Gastrocnemius medialis (tissue), 4 donors: ENCODE results near the gene MED13L. TPM values are rescaled to one million over a fixed set of nuclear protein-coding genes. Genes with fewer than 3 reads are reported as not detected.

Experiments used
- ATAC-seq, 2 donors: fragments of 150-250 bp; one replicate each; pipeline ENCODE4 v1.9.1; 2016
- DNase-seq, 2 donors: peaks; one replicate each; pipeline ENCODE4 v3.0.0-alpha.2; 2019
- H3K27ac ChIP-seq, 4 donors: fragments of 200-600 bp; sonication (generic); 1 replicate in 1 of 4; 2 replicates in 3 of 4; pipeline ENCODE4 v1.5.1; 2016 to 2018; ENCODE audit warnings: mild to moderate bottlenecking in 2 of 4, moderate library complexity in 1 of 4
- H3K27me3 ChIP-seq, 3 donors: fragments of 200-600 bp; sonication (generic) in 2 of 3; 1 replicate in 1 of 3; 2 replicates in 2 of 3; pipeline versions ENCODE4 v1.5.1 to v1.6.0; 2016 to 2019; ENCODE audit warnings: mild to moderate bottlenecking in 1 of 3, moderate library complexity in 1 of 3
- H3K36me3 ChIP-seq, 2 donors: fragments of 200-600 bp; sonication (generic) in 1 of 2; one replicate each; pipeline ENCODE4 v1.5.1; 2017 to 2018
- H3K4me1 ChIP-seq, 2 donors: fragments of 200-600 bp; sonication (generic) in 1 of 2; one replicate each; pipeline ENCODE4 v1.5.1; 2016 to 2017; ENCODE audit warnings: mild to moderate bottlenecking in 2 of 2
- H3K4me3 ChIP-seq, 4 donors: fragments of 200-600 bp; sonication (generic) in 3 of 4; 1 replicate in 1 of 4; 2 replicates in 3 of 4; pipeline ENCODE4 v1.5.1; 2016 to 2019; ENCODE audit warnings: mild to moderate bottlenecking in 2 of 4
- H3K9me3 ChIP-seq, 3 donors: fragments of 200-600 bp; sonication (generic) in 2 of 3; 1 replicate in 1 of 3; 2 replicates in 2 of 3; pipeline ENCODE4 v1.5.1; 2016 to 2019
- CTCF ChIP-seq, 5 experiments: fragments of 450-650 bp in 3 of 5; fragments of 200-600 bp in 2 of 5; sonication (generic) in 2 of 5; IDR thresholded peaks in 4 of 5; conservative IDR thresholded peaks in 1 of 5; 1 replicate in 4 of 5; 2 replicates in 1 of 5; pipeline ENCODE4 v1.5.1; 2016 to 2019; ENCODE audit warnings: antibody characterized with exemption in 5 of 5, mild to moderate bottlenecking in 3 of 5, moderate library complexity in 3 of 5
- POLR2A ChIP-seq, 2 donors: fragments of 450-650 bp; IDR thresholded peaks; one replicate each; pipeline ENCODE4 v1.6.1; 2017; ENCODE audit warnings: antibody characterized with exemption in 2 of 2, mild to moderate bottlenecking in 2 of 2, moderate library complexity in 2 of 2
- in situ Hi-C, 4 donors: fragments of 200-750 bp; cut with MboI; loops; one replicate each; pipeline versions ENCODE4 v1.15.0 to v1.8.0; 2017; ENCODE audit warnings: low sequenced_read_pairs in 4 of 4
- intact Hi-C: fragments of 100-400 bp; cut with DNase I; formaldehyde crosslinking; loops from one replicate; pipeline ENCODE4 v1.15.1; 2023; ENCODE audit warnings: low total_unique reads
- total RNA-seq, 4 donors: library from RNA; depleted of rRNA; stranded (reverse); fragments of >200 nt; gene quantifications; one replicate each; pipeline versions ENCODE4 v1.1.0 to v1.2.3, GENCODE V29; 2016

The MED13L gene
- total RNA-seq, 4 donors from 2014 or later = 59.5 to 92.6 (median 74.1) TPM

GRCh38 chr12:116078396-116078795 lies 199.1 kb downstream of the MED13L start:
- Histone ChIP-seq H3K9me3 (no peaks in the 10 kb centered on the region), H3K36me3 (no peaks in the 10 kb centered on the region), H3K4me1 (peaks cover 13 to 18% of the 10 kb centered on the region in 2 donors), H3K27ac (no peak overlapping the region), H3K4me3 (no peak overlapping the region), H3K27me3 (no peaks in the 10 kb centered on the region)
- in situ Hi-C loops = no loop called here
- DNase-seq = no peak
- no peak for ATAC-seq
- intact Hi-C loops = no loop called here
- TF ChIP-seq CTCF (IDR thresholded peaks at IDR 0.05 in 4 of 5, conservative IDR thresholded peaks at IDR 0.05 in 1 of 5) (no peak), POLR2A (IDR thresholded peaks at IDR 0.05) (no peak)

DNA sequence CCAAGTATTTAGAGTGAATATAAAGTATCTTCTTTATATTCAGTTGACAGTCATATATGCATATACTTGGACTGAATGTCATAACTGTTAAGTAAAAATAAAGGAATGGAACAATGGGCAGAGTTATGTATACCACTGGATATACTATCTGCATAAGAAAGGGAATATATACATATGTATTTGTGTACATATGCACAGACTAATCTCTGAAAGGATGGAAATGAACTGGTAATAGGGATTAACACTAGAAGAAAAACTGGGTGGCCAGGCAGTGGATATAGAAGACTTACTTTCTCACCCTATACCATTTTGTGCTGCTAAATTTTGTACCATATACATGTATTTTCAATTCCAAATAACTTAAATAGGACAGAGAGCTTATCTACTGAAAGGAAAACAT lies 200.1 kb downstream of the MED13L start:
- TF ChIP-seq POLR2A (IDR thresholded peaks at IDR 0.05) (no peak), CTCF (IDR thresholded peaks at IDR 0.05 in 4 of 5, conservative IDR thresholded peaks at IDR 0.05 in 1 of 5) (no peak)
- ATAC-seq = no peak
- H3K4me1 ChIP-seq = peaks cover 23 to 25% of the 10 kb centered on the region in 2 donors
- in situ Hi-C loops = no loop called here
- H3K36me3 ChIP-seq = no peaks in the 10 kb centered on the region
- H3K27ac ChIP-seq = no peak overlapping the region
- DNase-seq = no peak
- intact Hi-C loops = no loop called here
- no peaks in the 10 kb centered on the region for H3K27me3 ChIP-seq
- no peaks in the 10 kb centered on the region for H3K9me3 ChIP-seq
- H3K4me3 ChIP-seq = no peak overlapping the region

- no peaks in the 10 kb centered on the region for H3K36me3 ChIP-seq
- in situ Hi-C loops (no loop called here), intact Hi-C loops (no loop called here)
- H3K4me1 ChIP-seq = peaks cover 20 to 33% of the 10 kb centered on the region in 2 donors
- H3K9me3 ChIP-seq = no peaks in the 10 kb centered on the region
- H3K27ac ChIP-seq = no peak overlapping the region
- no peaks in the 10 kb centered on the region for H3K27me3 ChIP-seq
- TF ChIP-seq CTCF (IDR thresholded peaks at IDR 0.05 in 4 of 5, conservative IDR thresholded peaks at IDR 0.05 in 1 of 5) (no peak), POLR2A (IDR thresholded peaks at IDR 0.05) (no peak)
- no peak overlapping the region for H3K4me3 ChIP-seq
- DNase-seq = no peak
- no peak for ATAC-seq
Observed at GRCh38 chr12:116076399-116076798, 201.1 kb downstream of the MED13L start.

DNA sequence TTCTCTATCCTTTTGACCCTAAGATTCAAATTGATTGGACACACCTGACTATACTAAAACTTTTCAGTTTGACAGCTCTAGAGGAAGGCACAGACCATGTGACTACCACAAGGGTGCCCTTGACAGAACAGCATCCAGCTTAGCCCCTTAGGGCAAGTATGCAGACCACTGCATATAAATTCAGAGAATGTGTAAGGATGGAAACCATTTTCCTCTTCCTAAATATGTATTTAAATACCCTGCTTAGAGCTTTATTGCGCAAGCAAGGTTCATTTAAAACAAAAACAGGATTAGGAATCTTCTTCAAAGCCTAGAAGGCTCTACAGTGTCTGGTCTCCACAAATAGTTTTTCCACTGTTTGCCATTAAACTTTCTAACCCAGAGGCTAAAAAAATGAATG lies 202.8 kb downstream of the MED13L start:
- ATAC-seq (no peak), DNase-seq (no peak)
- no peak overlapping the region for H3K27ac ChIP-seq
- H3K36me3 ChIP-seq = no peaks in the 10 kb centered on the region
- TF ChIP-seq CTCF (IDR thresholded peaks at IDR 0.05 in 4 of 5, conservative IDR thresholded peaks at IDR 0.05 in 1 of 5) = no peak
- TF ChIP-seq POLR2A (IDR thresholded peaks at IDR 0.05) = no peak
- in situ Hi-C loops = no loop called here
- intact Hi-C loops = no loop called here
- H3K9me3 ChIP-seq = no peaks in the 10 kb centered on the region
- H3K4me1 ChIP-seq = peaks cover 35 to 48% of the 10 kb centered on the region in 2 donors
- no peak overlapping the region for H3K4me3 ChIP-seq
- H3K27me3 ChIP-seq = no peaks in the 10 kb centered on the region

DNA sequence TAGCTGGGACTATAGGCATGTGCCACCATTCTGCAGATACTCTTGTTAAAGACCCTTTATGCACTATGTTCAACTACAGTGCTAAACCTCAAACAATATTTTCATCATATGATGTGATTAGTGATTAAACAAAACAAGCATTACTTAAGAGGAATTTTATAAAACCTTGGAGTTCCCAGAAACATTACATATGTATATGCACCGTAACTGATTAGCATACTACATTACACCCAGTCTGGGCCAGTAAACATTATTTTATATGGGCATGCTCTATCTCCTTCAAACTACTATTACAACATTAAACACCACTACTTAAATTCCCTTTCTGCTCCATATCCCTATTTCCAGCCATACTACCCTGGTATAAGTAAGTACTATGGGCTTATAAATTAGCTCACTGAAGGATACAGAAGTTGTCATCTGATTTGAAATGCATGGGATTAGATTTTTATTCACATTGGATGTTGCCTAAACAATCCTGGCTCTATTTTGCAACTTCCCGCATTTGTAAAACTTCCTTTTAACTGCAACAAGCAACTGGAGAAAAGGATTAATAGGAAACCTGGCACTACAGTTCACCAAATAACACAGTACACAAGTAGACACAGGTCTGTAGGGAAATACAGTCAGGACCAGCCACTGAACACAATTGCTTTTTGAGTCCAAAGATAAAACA lies 205.8 kb downstream of the MED13L start:
- in situ Hi-C loops (no loop called here), intact Hi-C loops (no loop called here)
- peaks cover 63 to 77% of the 10 kb centered on the region in 2 donors for H3K4me1 ChIP-seq
- no peaks in the 10 kb centered on the region for H3K27me3 ChIP-seq
- no peaks in the 10 kb centered on the region for H3K9me3 ChIP-seq
- no peaks in the 10 kb centered on the region for H3K36me3 ChIP-seq
- DNase-seq = no peak
- H3K4me3 ChIP-seq = no peak overlapping the region
- H3K27ac ChIP-seq = no peak overlapping the region
- no peak for ATAC-seq
- TF ChIP-seq CTCF (IDR thresholded peaks at IDR 0.05 in 4 of 5, conservative IDR thresholded peaks at IDR 0.05 in 1 of 5) (no peak), POLR2A (IDR thresholded peaks at IDR 0.05) (no peak)
